SW 1271 (cell line): Measurements from ENCODE around the gene ZBTB3.
A peak's percentile ranks its signal among the peaks of the same experiment; 100 is the strongest.
"Not testable (repeated sequence)": the region's sequence is repeated elsewhere in the genome, so short reads cannot be mapped to it uniquely, and the experiment has no call there.

Experiments
- DNase-seq, 2 experiments: peaks; one replicate each; lab custom pipeline; 2025; lab: John Stamatoyannopoulos, UW

ZBTB3 gene

DNA sequence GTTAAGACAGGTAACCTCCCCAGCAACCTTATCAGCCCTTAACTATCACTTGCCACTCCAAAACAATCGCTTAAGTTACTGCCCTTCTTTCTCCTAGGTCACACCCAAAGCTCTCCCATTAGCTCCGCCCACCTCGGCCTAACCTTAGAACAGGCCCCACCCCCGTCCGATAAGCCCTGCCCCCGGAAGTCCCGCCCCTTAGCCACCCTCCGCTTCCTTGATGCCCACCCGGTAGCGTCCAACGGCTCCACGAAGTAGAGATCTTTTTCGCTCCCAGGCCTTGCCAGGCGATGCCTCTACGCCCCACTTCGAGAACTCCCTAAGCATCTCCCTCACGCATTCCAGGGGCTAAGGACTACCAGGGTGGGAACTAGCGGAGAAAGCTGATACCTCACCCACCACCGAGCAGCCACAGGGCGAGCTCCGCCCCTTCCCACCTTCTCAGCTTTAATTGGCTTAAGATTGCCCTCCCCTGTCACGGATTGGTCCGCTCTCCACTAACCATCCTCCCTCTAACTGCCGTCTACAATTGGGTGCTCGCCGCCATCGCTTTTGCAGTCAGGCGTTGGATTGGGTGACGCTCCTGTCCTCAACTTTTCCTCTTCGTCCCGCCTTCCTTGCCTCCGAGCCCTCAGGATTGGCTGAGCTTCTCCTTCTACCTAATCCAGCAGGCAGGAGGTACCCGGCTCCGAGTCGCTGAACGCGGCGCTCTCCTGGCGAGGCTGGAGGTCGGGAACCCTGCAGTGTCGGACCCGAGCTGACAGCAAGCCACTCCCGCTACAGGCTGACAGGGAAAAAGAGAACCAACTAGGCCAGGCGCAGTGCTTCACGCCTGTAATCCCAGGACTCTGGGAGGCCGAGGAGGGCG is at the start of gene ZBTB3:
Gene ZBTB3, minus strand, starts transcription at position 425 of the 868 bp plus-strand sequence. CDS start 496 bp downstream, outside the sequence.
- peak; percentile 97 to 100 for DNase-seq

DNA sequence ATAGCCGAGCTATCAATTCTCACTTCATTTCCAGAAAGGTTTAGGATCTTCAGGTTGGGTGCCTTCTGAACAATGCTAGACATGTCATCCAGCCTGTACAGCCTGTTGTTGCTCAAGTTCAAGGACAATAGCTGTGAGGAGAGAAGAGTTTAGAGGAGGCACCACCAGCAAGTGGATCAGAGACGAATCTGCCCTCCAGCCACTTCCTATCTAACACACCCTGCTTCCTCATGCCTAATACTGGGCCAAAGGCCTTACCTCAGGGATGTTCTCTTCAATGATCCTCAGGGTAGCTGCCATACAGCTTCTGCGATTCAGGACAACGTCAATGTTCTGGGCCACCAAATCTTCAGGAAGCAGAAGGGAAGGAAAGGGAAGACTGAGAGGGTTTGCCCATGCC is 47.1 kb upstream of the ZBTB3 start:
- no peak for DNase-seq

DNA sequence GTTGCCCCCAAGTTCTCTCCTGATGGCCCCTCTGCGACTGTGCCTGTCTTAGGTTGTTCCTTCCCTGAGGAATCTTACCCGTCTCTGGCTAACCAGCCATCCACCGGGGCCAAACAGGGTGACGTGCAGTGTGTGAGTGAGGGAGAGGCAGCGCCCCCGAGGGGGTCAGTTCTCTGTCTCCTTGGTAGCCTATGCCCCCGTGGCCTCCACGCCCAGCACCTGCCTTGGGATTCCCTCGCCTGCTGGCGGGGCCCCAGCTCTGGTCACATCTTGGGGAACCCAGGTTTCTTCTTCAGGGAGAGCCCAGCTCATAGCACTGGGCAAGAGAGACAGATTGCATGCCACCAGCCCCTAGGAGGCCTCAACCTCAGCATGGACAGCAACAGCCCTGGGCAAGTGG is 45.5 kb upstream of the ZBTB3 start:
- DNase-seq = no peak

DNA sequence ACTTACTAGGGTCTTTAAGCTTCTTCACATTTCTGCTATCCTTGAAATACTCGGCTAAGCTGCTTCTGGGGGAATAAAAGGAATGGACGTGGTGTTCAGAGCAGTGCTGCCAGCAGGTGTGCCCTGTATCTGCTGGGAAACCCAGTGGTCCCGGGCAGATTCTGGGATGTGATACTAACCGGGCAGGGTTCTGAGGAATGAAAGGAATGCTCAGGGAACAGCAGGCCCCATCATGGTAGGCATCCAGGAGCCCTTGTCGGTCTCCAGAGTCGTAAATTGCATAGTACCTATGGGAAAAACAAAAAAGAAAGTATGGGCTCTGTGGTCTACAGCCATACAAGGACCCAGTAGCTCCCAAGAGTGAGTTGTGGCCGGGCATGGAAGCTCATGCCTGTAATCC is 42.3 kb upstream of the ZBTB3 start:
- no peak for DNase-seq

DNA sequence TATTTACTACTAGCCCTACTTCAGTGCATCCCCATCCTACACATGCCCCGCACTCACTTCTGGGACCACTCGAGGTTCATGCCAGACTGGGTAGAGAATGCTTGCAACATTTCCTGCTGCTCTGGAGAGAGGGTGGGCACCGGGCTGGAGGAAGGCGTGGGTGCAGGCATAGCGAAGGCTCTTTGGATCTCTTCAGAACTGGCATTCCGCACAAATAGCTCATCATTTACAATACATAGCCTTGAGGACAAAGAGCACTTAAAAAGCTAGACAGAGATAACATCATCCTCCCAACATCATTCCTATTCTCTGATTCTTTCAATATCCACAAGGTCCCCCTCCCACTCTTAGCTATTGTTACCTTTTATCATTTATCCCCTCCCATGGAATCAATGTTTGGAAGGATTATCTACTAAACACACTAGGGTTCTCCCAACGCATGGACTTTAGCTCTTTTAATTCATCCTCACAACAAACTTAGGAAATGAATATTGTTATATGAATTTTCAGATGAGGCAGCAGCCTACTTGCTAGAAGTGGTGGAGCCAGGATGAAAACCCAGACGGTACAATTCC is 40.3 kb upstream of the ZBTB3 start:
- DNase-seq = no peak

DNA sequence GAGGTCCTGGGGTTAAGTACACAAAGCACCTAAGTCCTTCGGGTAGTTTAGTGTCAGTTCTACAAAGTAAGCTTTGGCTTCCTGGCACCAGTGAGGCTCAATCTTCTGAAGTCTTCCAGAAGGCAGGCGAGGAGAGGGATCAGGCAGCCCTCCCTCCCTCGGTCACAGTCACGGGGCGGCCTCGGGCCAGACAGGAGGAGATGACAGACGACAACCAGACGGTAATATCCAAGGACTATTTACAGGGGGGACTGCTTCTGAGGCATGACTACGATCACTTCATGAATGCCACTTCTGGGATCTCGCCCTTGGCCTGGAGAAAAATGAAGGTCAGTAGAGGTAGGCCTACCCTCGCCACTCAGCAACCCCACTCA is 38.2 kb upstream of the ZBTB3 start:
- DNase-seq = no peak

DNA sequence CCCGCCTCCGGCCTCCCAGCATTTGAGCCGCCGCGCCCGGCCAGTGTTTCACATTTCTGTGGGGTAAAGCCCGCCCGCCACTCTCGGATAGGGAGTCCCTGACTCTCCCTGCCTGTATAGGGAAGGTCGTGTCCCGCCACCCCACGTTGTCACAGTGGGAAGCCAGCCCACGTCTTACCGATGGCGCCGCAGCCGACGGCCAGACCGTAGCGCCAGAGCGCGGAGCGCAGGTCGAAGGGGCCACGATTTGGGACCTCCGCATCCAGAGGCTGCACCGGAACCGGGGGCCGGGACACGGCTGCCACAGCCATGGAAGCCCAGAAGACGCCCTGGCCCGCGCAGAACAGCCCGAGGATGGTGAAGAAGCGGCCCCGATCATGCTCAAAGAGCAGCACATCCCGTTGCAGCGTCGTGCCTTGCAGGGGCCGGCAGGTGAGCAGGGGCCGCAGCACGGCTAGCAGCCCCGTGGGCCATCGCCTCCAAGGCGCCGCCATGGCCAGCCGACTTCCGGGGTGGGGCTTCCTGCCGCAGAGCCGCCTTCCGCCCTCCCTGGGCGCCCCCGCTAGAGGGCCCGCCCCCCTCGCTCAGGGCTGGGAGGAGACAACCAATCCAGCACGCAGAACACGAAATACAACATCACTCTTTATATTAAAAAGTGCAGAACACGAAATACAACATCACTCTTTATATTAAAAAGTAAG is 37.7 kb upstream of the ZBTB3 start, which contains the start of gene TMEM223:
Gene TMEM223, minus strand, starts transcription at position 506 of the 701 bp plus-strand sequence. Its CDS starts 12 bp downstream, at position 494.
- DNase-seq = peak; percentile 55 to 78

DNA sequence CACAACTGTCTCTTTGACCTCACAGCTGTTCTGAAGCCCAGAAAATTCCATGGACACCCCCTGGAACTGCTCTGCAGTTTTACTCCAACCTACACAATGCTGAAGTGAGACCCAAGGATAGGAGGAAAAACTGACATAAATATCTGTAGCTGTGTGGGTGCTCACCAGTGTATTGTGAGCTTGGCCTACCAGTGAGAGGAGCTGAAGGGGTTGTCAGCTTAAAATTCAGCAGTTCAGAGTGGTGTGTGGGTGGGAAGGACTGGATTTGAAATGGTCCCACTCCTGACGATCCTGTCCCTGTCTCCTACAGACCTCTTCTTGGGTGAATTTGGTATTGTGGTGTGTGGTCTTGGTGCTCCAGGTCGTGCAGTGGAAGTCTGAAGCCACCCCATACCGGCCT is 35.6 kb upstream of the ZBTB3 start:
- no peak for DNase-seq

DNA sequence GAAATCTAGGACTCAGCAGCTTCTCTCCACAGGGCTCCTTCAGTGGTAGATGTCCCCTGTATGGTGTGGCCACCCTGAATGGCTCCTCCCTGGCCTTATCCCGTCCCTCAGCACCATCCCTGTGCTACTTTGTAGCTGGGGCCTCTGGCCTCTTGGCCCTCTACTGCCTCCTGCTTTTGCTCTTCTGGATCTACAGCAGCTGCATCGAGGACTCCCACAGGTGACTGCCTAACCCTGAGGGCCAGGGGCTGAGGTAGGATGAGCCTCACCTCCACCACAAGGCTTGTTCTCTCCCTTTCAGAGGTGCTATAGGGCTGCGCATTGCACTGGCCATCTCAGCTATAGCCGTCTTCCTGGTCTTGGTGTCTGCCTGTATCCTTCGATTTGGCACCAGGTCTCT is 35.0 kb upstream of the ZBTB3 start:
- no peak for DNase-seq

DNA sequence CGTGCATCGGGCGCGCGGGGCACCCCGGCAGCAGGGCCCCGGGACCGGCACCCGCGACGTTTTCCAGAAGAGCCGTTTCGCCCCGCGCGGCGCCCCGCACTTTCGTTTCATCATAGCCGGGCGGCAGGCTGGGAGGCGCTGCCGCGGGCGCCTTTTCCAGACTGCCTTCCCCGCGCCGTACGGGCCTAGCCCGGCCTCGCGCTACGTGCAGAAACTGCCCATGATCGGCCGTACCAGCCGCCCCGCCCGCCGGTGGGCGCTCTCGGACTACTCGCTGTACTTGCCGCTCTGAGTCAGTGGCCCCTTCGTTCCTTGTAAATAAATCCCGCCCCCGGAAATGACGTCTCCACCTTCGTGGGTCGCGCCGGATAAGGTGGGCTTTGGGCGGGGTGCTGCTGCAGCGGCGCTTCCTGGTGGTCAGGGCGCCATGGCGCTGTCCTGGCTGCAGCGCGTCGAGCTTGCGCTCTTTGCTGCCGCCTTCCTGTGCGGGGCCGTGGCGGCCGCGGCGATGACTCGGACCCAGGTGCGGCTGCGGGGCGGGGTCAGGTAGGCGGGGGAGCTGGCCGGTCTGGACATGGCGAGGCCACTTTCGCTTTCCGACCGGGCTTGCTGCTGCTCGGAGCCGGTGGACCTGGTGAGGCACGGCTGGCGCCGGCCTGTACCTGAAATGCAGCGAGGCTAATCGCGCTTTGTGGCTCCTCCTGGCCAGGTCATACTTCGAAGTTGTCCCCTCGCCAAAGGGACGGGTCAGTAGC is 33.2 kb upstream of the ZBTB3 start, which contains the start of gene TMEM179B:
Gene TMEM179B, plus strand, starts transcription at position 398 of the 755 bp plus-strand sequence. Its CDS starts 30 bp downstream, at position 428.
- peak; percentile 92 to 95 for DNase-seq

DNA sequence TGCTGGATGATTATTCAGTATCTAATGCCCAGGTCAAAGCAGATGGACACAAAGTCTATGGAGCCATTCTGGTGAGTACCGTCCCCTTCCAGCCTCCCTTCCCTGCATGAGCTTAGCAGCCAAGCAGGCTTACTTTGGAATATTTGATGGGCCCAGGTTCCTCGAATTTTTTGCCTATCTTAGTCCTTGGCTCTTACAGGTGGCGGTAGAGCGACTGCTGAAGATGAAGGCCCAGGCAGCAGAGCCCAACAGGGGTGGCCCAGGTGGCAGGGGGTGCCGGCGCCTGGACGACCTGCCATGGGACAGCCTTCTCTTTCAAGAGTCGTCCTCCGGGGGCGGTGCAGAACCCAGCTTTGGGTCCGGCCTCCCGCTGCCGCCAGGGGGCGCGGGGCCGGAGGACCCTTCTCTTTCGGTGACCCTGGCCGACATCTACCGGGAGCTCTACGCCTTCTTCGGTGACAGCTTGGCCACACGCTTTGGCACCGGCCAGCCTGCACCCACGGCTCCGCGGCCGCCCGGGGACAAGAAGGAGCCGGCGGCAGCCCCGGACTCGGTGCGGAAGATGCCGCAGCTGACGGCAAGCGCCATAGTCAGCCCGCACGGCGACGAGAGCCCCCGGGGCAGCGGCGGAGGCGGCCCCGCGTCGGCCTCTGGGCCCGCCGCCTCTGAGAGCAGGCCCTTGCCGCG is 32.5 kb upstream of the ZBTB3 start:
- peak; percentile 62 to 79 for DNase-seq

DNA sequence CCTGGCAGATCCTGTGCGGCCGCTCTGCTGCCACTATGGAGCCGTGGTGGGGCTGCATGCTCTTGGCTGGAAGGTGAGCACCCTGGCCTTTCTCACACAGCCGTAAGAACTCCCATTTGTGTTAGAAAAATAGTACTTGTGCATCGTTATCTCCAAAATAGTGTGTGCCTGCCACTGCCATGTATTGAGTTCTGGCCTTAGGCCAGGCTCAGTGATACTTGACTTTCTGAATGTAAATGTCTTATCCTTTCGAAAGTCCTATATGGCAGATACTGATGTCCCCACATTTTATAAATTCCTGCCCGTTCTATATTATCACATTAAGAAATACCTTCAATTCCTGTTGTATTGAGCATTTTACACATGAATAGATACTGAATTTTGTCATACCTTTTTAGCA is 28.8 kb upstream of the ZBTB3 start:
- DNase-seq = no peak

DNA sequence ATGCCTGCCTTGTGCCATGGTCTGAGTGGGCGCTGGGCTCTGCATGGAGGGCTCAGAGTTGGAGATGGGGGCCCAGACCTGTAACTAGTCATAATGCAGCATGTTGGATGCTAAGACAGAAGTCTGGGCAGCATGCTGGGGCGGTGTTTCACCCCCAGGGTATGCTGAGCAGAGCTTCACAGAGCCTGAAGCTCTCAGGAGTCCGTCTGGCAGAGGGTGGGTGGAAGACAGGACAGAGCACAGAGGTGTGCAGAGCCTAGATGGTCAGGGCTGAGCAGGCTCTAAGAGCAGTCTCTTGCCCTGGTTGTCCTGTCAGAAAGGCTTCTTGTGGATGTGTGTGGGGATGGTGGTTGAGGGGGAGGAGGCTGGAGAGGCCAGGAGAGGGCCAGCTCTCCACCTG is 24.5 kb upstream of the ZBTB3 start:
- DNase-seq = no peak

DNA sequence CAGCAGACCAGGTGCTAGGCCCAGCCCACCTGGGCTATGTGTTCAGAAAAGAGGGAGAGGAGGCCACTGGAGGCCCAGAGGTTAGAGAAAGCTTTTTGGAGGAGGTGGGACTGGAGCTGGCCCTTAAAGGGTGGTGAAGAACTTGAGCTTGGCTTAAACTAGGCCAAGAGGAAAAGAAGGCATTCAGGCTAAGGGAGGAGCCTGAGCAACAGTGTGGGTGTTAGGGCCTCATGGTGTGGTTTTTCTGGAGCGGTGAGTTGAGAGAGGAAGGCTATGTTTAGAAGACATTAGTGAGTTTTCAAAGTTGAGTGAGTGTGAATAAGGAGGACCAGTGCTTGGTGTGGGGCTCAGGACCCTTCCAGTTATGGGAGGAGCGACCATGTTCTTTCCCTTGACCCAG is 23.4 kb upstream of the ZBTB3 start:
- no peak for DNase-seq

DNA sequence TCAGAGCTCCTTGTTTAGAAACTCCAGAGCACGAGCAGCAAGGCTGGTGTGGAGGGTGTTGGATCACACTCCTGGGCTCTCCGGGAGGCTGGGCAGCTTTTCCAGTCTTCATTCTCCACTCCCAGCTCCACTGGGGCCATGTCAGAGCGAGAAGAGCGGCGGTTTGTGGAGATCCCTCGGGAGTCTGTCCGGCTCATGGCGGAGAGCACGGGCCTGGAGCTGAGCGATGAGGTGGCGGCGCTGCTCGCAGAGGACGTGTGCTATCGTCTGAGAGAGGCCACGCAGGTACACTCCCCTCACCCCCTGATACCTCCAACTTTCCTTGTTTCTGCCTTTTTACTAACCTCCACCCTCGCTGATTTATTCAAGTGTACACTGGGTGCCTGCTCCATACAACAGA is 21.7 kb upstream of the ZBTB3 start:
- DNase-seq = no peak

DNA sequence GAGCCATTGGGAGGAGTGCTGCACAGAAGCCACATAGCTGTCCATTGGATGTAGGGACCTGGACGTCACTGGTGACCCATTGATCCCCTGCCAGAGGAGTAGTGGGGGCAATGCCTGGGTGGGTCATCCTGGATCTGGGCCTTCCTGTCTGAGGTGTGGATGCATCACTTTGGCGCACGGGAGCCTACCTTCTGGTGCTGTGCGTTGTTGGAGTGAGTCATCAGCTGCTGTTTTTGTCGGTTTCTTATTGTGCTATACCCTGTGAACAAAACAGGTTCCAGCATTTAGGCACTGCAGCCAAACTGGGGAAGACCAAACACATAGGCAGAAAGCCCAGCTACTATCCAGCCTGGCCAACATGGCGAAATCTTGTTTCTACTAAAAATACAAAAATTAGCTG is 20.4 kb upstream of the ZBTB3 start:
- no peak for DNase-seq

DNA sequence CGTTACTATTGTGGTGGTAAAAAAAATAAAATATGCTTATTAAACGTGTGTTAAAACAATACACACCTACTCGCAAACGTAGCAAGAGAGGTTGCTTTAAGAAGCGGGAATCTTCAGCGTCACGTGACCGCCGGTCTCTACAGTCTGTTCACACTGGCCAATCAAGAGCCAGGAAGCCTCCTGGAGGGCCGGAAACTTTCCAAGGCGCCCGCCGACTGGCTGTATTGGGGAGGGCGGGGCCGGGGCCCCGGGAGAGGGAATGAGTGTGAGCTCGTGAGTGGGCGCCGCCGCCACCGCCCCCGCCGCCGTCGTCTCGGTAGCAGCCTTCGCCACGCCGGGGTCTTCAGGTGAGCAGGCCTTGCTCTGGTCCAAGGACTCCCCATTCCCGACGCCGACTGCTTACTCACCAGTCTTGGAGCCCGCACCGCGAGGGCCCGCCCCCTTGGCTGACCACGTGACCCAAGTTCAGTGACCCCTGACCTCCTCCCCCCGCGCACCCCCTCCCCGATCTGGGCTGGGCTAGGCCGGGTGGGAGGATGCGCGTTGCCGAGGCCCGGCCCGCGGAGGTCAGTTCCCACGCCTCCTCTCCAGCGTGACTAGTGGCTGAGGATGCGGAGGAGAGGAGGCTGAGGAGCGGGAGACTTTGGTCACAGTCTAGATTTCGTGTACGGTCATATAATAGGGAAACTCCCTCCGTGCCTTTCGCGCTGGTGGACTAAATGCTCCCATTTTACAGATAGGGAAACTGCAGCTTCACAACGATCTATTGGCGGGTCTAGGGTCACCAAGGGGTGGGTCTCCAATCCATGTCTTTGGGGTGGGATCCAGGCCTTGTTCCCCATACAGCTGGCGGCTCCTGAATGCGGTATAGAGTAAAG is 17.4 kb upstream of the ZBTB3 start, which contains the start of gene TAF6L:
Gene TAF6L, plus strand, starts transcription at position 253 of the 878 bp plus-strand sequence. CDS start 4,388 bp downstream, outside the sequence.
- DNase-seq = peak; percentile 93 to 95

DNA sequence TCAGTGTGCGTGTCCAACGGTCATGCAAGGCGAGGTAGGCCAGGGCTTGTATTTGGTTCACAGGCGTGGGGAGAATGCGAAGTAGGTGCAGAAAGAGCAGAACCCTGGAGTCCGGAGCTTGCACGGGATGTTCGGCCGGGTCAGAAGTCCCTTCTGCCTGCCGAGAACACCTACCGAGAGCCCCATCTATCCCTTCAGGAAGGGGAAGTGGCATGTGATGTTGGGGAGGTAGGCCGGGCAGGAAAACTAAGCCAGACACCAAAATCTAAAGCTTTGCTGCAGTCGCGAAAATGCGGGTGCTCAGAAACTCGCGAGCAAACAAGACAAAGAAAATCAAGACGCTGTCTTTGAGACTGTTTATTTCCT is 16.8 kb upstream of the ZBTB3 start:
- DNase-seq = no peak

DNA sequence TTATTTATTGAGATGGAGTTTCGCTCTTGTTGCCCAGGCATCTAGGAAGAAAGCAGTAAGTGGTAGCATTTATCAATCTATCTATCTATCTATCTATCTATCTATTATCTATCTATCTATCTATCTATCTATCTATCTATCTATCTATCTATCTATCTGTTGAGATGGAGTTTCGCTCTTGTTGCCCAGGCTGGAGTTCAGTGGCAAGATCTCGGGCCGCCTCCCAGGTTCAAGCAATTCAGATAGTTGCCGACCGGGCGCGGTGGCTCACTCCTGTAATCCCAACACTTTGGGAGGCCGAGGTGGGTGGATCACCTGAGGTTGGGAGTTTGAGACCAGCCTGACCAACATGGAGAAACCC is 6.9 kb upstream of the ZBTB3 start:
- not testable (repeated sequence) for DNase-seq
